Right atrium auricular region (tissue), 2 donors: ENCODE data around the gene BEND7. TPM values are rescaled to one million over a fixed set of nuclear protein-coding genes. Genes with fewer than 3 reads are reported as not detected.

ENCODE experiments used
- DNase-seq: peaks from one replicate; pipeline ENCODE4 v3.0.0-alpha.2; 2019; ENCODE audit warnings: low spot score
- H3K27ac ChIP-seq, 2 donors: fragments of 200-600 bp; sonication (generic); 1 replicate in 1 of 2; 2 replicates in 1 of 2; pipeline ENCODE4 v1.5.1; 2016 to 2019
- H3K27me3 ChIP-seq, 2 donors: fragments of 200-600 bp; sonication (generic); one replicate each; pipeline versions ENCODE4 v1.5.1 to v1.6.0; 2017 to 2019
- H3K36me3 ChIP-seq: fragments of 200-600 bp; sonication (generic); one replicate; pipeline ENCODE4 v1.5.1; 2016
- H3K4me1 ChIP-seq, 2 donors: fragments of 200-600 bp; sonication (generic); one replicate each; pipeline versions ENCODE4 v1.5.1 to v1.6.0; 2017 to 2019
- H3K4me3 ChIP-seq, 2 donors: fragments of 200-600 bp; sonication (generic); 1 replicate in 1 of 2; 2 replicates in 1 of 2; pipeline ENCODE4 v1.5.1; 2017 to 2019; ENCODE audit warnings: mild to moderate bottlenecking in 1 of 2, moderate library complexity in 1 of 2
- H3K9me3 ChIP-seq, 2 donors: fragments of 200-600 bp; sonication (generic); one replicate each; pipeline ENCODE4 v1.5.1; 2019
- CTCF ChIP-seq, 2 donors: fragments of 200-600 bp; sonication (generic); IDR thresholded peaks; one replicate each; pipeline ENCODE4 v1.5.1; 2019; ENCODE audit warnings: antibody characterized with exemption in 2 of 2
- total RNA-seq, 2 donors: library from RNA; depleted of rRNA; stranded (reverse); fragments of >200 nt; gene quantifications; one replicate each; pipeline ENCODE4 v1.1.0, GENCODE V29; 2016

The BEND7 gene
- total RNA-seq, 2 donors from 2014 or later: 11.5 to 11.6 TPM

- DNase-seq: no peak
- no peaks in the 10 kb centered on the region for H3K9me3 ChIP-seq
- no peak overlapping the region for H3K27ac ChIP-seq
- H3K4me3 ChIP-seq: no peak overlapping the region
- peaks cover 16% of the 10 kb centered on the region for H3K36me3 ChIP-seq
- no peaks in the 10 kb centered on the region for H3K27me3 ChIP-seq
- H3K4me1 ChIP-seq: no peaks in the 10 kb centered on the region
- no peak for TF ChIP-seq CTCF (IDR thresholded peaks at IDR 0.05)
Observed at GRCh38 chr10:13475124-13475523, 53.7 kb downstream of the BEND7 start.

- Histone ChIP-seq H3K27me3 (no peaks in the 10 kb centered on the region), H3K4me1 (no peaks in the 10 kb centered on the region), H3K9me3 (no peaks in the 10 kb centered on the region), H3K36me3 (peaks cover 16% of the 10 kb centered on the region), H3K27ac (no peak overlapping the region), H3K4me3 (no peak overlapping the region)
- no peak for DNase-seq
- no peak for TF ChIP-seq CTCF (IDR thresholded peaks at IDR 0.05)
Observed at GRCh38 chr10:13473986-13474385, 54.8 kb downstream of the BEND7 start.

- Histone ChIP-seq H3K4me1 (no peaks in the 10 kb centered on the region), H3K4me3 (no peak overlapping the region), H3K9me3 (no peaks in the 10 kb centered on the region), H3K36me3 (peaks cover 16% of the 10 kb centered on the region), H3K27ac (no peak overlapping the region), H3K27me3 (no peaks in the 10 kb centered on the region)
- no peak for TF ChIP-seq CTCF (IDR thresholded peaks at IDR 0.05)
- no peak for DNase-seq
Observed at GRCh38 chr10:13472359-13472758, 56.5 kb downstream of the BEND7 start.

- H3K27ac ChIP-seq: no peak overlapping the region
- no peak overlapping the region for H3K4me3 ChIP-seq
- H3K9me3 ChIP-seq: no peaks in the 10 kb centered on the region
- H3K27me3 ChIP-seq: no peaks in the 10 kb centered on the region
- no peak for TF ChIP-seq CTCF (IDR thresholded peaks at IDR 0.05)
- no peaks in the 10 kb centered on the region for H3K4me1 ChIP-seq
- no peak for DNase-seq
- peaks cover 16% of the 10 kb centered on the region for H3K36me3 ChIP-seq
Observed at GRCh38 chr10:13470270-13470669, 58.5 kb downstream of the BEND7 start.

- H3K27ac ChIP-seq: no peak overlapping the region
- no peak for TF ChIP-seq CTCF (IDR thresholded peaks at IDR 0.05)
- no peak for DNase-seq
- H3K27me3 ChIP-seq: no peaks in the 10 kb centered on the region
- no peaks in the 10 kb centered on the region for H3K4me1 ChIP-seq
- H3K9me3 ChIP-seq: no peaks in the 10 kb centered on the region
- no peaks in the 10 kb centered on the region for H3K36me3 ChIP-seq
- H3K4me3 ChIP-seq: no peak overlapping the region
Observed at GRCh38 chr10:13462551-13462950, 66.3 kb downstream of the BEND7 start.

- Histone ChIP-seq H3K9me3 (no peaks in the 10 kb centered on the region), H3K36me3 (no peaks in the 10 kb centered on the region), H3K4me3 (no peak overlapping the region), H3K4me1 (no peaks in the 10 kb centered on the region), H3K27ac (no peak overlapping the region), H3K27me3 (no peaks in the 10 kb centered on the region)
- DNase-seq: no peak
- no peak for TF ChIP-seq CTCF (IDR thresholded peaks at IDR 0.05)
Observed at GRCh38 chr10:13458687-13459012, 70.2 kb downstream of the BEND7 start.
